Stimulated activated CD4-positive, alpha-beta T cell treated with anti-CD3 and anti-CD28 coated beads, Interleukin-1b, Interleukin-23, amount 100 ng/mL, for 4 hours (primary cell): ENCODE measurements around the gene ATXN7L3B.
"Not testable (repeated sequence)": the region's sequence is repeated elsewhere in the genome, so short reads cannot be mapped to it uniquely, and the experiment has no call there.

Experiments
- DNase-seq, 2 donors: peaks; one replicate each; pipeline ENCODE4 v3.0.0-alpha.2; 2020; ENCODE audit warnings: low read depth in 2 of 2

ATXN7L3B gene, protein sequence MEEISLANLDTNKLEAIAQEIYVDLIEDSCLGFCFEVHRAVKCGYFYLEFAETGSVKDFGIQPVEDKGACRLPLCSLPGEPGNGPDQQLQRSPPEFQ

DNA sequence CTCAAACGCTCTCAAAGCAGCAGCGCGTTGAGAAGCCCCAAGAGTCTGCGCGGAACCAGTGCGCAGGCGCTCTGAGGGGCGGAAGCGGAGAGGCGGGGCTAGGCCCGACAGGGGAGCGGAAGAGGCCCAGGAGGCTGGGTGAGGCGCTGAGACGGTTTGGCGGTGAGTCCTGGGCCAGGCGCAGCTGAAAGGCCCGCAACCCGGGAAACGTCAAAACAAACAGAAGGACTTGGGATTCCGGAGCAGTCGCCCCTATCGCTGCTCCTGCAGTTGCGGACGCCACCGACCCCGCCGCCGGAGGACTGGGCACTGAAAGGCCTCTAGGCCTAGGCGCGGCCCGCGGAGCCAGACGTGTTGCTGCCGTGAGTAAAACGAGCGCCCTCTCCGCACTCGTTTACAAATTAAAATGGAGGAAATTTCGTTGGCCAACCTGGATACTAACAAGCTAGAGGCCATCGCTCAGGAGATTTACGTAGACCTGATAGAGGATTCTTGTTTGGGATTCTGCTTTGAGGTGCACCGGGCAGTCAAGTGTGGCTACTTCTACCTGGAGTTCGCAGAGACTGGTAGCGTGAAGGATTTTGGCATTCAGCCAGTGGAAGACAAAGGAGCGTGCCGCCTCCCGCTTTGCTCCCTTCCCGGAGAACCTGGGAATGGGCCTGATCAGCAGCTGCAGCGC is at the start of gene ATXN7L3B:
TSS of gene ATXN7L3B (plus strand) at position 129 of the 679 bp plus-strand sequence. CDS start at position 407, 278 bp downstream.
- peak; percentile 90 to 93 for DNase-seq

DNA sequence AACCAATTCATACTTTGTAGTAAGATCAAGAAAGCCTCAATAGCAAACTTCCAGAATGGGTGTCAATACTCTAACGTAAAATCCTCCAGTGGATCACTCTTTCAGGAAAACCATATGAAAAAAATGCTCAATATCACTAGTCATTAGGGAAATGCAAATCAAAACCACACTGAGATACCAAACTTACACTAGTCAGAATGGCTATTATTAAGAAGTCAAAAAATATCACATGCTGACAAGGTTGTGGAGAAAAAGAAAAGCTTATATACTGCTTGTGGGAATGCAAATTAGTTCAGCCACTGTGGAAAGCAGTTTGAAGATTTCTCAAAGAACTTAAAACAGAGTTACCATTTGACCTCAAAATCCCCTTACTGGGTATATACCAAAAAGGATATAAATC is 49.5 kb upstream of the ATXN7L3B start:
- DNase-seq = no peak

DNA sequence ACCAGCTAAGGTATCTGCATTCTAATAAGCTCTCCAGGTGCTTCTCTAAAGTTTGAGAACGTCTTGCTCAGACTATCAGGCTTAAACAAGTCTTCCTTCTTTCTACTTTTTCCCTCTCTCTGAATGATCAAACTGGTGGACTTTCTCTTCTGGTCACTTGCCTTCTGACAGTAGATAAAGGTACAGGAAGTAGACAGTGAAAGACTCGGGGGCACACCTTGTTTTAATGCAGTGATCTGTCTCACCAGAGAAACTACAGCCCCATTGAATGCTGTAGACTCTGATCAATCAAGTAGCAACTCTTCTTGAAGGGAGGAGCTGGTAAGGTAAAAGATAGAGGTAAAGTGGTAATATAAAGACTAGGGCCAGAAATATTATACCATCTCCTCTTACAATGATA is 48.1 kb upstream of the ATXN7L3B start:
- no peak for DNase-seq

DNA sequence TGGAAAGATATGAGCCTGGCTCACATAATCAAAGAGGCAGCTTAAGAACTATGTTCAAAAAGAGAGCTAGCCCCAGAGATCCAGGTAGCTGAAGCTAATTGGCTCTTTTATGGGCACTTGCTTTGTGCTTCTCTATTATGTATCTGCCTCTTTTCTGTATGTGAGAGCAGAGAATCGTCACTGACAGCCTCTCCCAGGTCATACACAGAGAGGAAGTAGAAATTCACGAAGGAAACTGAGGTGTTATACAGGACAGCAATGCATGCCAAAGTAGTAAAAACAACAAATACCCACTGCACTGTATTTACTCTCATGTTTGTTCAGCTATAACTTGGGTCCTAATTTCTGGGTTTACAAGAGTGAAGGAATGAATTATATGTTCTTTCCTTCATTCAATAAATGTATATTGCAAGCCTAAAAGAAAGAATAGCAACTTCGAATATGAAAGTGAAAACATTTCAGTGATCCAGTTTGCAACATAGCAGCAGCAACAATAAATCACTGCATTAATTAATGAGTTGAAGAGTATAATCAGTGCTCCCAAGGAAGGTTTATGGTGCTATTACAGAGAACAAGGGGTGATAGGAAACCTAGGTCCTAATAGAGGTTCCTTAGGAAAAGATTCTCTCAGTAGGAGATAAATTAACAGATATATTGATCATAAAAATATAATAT is 47.1 kb upstream of the ATXN7L3B start:
- DNase-seq = no peak

DNA sequence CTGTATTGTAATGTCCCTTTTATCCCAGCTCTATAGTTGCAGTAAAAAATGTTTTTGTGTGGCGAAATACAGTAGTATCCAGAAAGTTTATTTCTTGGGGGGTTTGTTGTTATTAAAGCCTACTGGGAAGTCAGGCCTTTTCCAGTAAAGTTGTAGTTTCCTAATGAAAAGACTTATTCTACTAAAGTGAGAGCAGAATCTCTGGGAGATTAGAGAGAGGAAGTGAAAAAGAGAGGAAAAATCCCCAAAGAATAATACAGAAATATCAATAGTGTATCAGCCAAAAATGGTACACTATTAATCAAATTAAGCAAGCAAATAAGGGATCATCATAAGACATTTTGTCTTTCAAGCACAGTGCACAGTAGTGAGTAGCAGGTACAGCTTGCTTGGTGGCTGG is 46.3 kb upstream of the ATXN7L3B start:
- no peak for DNase-seq

DNA sequence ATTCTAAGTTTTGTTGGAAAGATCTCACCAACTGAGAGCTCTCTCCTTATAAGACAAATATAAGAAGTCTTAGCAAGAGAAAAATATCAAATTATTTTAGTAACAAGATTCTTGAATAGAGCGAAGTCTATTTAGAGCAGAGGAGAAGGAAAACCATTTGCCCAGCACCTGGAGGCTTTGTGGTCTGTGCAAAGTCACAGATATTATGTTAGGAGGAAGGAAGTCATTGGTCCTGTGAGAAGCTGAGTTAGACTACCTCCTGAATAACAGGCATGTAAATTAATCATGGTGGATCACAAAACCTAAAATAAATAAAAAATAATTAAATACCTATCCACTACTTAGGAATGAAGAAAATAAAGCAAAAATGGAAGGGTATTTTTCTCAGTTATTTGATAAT is 38.4 kb upstream of the ATXN7L3B start:
- DNase-seq = no peak

DNA sequence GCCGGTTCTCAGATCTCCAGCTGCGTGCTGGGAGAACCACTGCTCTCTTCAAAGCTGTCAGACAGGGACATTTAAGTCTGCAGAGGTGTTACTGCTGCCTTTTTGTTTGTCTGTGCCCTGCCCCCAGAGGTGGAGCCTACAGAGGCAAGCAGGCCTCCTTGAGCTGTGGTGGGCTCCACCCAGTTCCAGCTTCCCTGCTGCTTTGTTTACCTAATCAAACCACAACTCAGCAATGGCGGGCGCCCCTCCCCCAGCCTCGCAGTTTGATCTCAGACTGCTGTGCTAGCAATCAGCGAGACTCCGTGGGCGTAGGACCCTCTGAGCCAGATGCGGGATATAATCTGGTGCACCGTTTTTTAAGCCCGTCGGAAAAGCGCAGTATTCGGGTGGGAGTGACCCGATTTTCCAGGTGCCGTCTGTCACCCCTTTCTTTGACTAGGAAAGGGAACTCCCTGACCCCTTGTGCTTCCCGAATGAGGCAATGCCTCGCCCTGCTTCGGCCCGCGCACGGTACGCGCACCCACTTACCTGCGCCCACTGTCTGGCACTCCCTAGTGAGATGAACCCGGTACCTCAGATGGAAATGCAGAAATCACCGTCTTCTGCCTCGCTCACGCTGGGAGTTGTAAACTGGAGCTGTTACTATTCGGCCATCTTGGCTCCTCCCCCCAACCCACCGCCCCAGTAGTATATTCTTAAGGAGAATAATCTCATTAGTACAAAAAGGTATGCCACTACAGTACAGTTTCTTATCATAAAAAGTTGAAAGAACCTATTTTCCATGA is 28.6 kb upstream of the ATXN7L3B start:
- not testable (repeated sequence) for DNase-seq

DNA sequence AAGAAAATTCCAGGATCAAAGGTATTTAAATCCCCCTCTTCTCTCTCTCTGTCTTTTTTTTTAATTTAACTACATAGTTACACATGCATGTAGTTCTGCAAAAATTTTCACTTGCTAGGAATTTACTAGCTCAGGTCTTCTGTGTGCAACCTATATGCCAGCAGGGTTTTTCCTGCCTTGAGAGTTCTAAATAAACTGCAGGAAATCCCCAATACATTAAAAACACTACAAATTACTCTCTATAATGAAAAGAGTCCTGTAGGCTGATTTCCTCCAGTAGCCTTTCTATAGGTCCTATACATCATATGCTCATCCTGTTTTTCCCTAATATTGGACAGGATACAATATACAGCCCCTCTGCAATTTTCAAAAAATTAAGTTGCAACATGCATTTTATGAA is 27.7 kb upstream of the ATXN7L3B start:
- DNase-seq = no peak

DNA sequence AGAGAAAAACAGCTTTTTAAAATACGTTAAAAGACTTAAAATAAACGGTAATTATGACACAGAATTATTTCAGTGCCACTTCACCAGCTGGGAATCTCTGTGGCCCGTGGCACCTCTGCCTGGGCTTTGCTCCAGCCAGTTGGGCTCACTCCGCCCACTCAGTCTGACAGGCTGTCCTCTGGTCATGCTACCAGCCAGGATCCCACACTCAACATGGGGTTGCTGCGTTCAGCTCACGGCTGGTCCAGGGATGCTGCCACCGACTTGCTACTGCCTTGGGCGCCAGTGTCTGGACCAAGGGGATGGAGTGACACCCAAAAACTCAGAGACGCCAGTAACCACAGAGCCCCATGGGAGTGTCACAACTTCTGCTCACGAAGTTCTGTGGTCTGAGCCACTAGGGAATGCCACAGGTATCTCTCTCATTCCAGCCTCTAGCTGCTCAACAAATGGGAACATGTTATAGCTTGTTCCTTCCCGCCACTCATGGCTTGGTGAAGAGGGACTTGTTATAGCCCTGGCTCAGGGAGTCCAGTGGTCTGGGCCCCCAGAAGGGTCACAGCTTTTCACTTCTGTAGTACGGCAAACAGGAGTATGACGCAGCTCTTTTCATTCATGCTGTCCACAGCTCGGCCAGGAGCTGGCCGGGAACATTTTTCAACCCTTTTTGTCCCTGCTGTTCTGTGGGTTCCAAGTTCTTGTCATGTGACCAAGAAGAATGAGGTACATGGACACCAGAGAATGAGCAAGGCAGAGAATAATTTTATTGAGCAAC is 23.4 kb upstream of the ATXN7L3B start:
- DNase-seq = no peak

DNA sequence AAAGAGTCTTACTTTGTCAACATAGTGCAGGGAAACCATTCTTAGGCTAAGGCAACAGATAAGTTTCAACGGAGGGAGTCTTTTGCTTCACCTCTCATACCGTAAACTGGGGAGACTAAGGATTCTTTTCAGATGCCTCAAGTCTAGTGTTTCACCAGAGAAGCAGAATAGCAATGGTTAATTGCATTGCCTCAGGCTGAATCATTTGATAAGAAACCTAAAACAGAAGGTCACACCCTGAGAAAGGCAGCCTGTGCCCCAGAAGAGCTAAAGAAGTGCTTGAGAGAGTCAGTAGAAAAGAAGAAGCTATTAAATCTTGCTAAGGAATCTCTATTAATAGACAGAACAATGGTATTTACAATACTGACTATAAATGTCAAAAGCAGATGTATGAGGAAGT is 21.8 kb upstream of the ATXN7L3B start:
- no peak for DNase-seq

DNA sequence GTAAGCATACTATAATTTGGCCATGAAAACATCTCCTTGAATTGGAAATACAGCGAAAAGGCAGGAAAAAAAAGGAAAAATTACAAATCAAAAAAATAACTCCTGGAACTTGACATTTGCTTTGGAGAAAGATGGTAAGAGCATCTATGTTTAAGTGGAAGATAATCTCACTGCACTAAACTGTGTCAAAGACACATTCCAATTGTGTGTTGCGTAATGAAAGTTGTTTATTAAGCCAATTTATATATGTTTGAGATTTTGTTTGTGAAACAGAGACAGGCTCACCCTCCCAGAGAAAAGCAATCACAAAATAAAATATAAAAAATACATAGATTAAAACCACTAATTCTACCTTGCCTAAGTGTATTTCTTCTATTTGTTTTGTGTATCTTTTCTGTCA is 11.1 kb upstream of the ATXN7L3B start:
- DNase-seq = no peak

DNA sequence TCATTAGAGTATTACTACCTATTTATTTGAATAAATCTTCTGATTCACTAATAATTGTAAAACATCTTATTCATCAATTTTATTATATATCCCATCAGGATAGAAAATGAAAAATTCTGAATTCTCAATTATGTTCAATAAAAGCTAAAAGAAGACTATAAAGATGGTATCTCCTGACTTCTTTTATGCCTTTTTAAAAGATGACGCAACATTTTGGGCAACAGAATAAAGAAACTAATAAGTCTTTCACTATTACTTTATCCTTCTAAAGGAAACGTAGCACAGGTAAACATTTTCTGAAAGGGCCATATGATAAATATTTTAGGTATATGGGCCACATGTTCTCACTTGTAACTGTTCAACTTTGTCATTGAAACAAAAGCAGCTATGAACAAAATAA is 10.1 kb upstream of the ATXN7L3B start:
- no peak for DNase-seq

DNA sequence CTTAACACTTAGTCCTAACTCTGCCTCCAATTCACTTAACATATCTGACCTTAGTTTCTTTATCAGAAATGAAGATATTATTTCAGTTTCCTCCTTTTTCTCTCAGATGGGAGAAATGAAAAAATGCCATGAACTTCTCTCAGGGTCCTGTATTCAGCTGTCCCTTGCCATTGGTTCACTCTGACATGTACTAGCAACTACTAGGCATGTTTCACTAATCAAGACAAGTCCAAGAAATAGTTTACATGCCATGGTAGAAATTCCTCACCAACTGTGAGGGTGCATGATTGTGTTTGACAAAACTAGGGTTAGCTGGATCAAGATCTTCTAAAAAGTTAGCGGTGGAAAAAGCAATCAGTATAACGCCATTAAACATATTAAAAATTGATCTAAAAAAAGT is 7.0 kb upstream of the ATXN7L3B start:
- DNase-seq = no peak

DNA sequence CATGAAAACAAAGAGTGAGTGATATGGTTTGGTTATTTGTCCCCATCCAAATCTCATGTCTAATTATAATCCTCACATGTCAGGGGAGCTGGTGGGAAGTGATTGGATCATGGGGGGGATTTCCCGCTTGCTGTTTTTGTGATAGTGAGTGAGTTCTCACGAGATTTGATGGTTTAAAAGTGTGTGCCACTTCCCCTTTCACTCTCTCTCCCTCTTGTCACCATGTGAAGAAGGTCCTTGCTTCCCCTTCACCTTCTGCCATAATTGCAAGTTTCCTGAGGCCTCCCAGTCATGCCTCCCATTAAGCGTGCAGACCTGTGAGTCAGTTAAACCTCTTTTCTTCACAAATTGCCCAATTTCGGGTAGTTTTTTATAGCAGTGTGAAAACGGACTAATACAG is 2.1 kb upstream of the ATXN7L3B start:
- DNase-seq = no peak

DNA sequence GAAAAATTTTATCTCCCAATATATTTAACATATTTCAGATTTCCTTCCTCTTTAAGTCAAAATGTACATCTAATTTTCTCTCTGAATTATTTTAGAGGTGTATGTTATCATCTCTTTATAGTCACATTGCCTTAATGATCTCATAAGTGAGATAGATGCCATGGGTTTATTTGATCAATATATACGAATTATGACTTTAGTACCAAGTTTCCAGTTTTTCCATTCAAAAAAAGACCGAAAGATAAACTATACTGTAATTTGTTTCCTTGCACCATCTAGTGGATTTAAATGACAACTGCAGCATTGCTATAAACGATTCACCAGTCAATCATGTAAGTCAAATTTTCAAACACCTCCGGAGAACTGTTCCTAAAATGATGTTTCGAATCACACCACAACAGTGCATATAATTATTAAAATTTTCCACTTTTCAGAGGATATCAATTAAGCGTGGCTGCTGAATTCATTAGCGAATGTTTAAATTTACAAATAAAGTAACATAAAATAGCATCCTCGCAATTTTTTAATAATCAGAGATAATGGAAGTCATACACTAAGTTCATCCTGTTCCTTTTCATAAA is 419 bp upstream of the ATXN7L3B start:
- no peak for DNase-seq

DNA sequence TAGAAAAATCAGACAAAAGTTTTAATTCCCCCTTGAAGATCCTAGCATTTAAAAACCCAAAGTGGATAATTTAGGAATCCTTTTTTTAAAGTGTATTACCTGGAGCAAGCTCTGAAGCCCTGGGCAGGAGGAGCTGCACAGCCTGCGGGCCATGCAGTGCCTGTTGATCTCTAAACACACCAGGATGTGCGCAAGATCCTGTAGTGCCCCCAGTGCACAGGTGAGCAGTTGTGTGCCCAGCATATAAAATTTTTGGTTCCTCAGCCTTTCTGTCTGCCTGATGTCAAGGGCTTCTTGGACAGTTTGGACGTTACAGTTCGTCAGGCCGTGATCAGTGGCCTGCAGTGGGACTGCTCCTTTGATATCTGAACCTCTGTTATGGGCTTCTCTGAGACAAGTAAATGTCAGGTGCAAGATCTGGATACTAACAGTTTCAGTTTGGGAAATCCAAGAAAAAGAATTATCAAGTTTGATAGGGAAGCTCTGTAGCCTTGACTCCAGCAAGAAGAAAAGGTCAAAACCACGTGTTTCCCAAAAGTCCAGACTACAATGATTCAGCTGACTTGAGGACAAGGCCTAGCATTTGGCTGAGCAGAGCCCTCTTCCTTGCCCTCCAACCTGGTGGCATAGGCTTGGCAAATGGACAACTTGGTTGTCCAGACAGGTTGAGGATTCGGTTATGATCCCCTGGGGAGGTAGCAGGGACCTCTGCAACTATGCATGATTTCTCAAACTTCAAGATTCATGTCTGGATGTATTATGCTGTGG is 1.0 kb downstream of the ATXN7L3B start:
- no peak for DNase-seq

DNA sequence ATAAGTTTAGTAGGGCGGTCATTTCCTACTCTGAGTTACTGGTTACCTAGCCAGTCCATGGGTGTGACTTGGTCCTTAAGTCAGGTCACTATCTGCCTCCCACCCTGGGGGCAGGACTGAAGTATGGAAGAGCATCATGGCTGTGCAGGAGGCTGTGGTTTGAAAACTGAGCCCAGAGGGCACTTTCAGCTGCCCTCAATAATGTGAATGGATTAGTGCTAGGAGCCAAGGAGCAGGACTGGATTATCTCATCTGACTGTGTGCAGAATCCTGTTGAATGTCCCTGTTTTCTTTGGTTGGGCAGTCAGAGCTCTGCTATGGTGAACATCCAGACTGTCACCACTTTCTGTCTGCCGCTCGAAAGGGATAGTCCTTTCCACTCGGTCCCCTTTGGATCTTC is 1.6 kb downstream of the ATXN7L3B start:
- DNase-seq = no peak

DNA sequence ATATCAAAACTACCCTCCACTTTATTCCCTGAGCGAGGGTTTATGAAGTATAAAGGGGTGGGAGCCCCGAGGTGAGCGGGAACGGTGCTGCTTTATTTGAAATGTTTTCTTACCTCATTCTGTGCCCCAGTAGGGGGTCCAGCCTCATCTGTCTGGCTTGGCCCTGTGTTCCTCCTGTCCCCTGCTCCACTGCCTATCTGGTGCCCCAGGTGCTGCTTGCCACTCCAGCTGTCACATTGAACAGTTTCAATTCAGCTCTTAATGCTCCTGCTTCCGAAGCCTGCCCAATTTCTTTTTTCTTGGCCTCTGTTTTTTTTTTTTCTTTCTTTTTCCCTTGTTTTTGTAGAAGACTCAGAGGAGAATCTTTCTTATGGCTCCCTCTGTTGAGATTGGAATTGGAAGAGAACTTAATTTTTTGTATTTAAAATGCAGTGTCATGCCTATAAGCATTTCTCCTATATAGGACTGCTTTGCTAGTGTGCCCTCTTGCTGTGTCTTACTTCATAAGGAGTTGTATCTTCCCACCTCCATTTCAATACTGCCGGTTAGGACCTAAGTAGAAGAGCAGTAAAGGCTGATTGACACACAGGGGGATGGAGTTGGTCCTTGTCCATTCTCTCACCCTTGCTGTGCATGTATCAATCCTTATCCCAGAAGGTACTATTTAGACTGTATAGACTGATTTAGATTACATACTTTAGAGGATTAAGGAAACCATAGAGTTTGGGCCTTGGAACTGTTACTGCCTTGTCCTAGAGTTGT is 2.3 kb downstream of the ATXN7L3B start:
- DNase-seq = no peak

DNA sequence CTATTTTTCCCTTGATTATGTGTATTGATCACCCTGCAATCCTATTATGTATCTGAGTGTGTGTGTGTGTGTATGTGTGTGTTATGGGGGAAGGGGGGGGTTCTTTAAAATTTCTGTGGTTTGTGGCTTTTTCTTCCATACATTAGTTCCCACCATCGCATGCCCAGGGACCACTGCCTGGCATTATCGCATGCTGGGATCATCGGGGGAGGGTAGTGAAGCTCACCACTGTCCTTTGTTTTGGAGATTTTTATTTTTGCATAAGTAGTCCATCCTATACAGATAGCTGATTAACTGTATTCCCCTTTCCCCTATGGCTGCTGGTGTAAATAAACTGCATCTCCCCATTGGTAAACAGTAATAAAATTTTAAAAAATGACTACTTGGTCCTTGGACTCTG is 3.4 kb downstream of the ATXN7L3B start:
- DNase-seq = no peak

DNA sequence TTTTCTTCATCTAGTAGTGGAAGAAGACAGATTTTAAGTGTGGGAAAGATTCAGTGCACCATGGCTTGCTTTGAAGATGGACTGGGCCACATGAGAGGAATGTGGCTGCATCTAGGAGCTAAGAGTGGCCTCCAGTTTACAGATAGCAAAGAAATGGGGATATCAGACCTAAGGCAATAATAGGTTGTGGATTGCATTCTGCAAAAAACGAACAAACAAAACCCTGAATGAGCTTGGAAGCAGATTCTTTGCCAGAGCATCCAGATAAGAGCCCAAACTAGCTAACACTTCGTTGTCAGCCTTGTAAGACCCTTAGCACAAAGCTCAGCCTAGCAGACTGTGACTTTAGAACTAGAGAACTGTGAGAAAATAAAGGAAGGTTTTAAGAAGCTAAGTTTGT is 9.6 kb downstream of the ATXN7L3B start:
- DNase-seq = no peak
